ENCODE measurements around the gene UNC5B.
A peak's percentile ranks its signal among the peaks of the same experiment; 100 is the strongest.

UNC5B gene

DNA sequence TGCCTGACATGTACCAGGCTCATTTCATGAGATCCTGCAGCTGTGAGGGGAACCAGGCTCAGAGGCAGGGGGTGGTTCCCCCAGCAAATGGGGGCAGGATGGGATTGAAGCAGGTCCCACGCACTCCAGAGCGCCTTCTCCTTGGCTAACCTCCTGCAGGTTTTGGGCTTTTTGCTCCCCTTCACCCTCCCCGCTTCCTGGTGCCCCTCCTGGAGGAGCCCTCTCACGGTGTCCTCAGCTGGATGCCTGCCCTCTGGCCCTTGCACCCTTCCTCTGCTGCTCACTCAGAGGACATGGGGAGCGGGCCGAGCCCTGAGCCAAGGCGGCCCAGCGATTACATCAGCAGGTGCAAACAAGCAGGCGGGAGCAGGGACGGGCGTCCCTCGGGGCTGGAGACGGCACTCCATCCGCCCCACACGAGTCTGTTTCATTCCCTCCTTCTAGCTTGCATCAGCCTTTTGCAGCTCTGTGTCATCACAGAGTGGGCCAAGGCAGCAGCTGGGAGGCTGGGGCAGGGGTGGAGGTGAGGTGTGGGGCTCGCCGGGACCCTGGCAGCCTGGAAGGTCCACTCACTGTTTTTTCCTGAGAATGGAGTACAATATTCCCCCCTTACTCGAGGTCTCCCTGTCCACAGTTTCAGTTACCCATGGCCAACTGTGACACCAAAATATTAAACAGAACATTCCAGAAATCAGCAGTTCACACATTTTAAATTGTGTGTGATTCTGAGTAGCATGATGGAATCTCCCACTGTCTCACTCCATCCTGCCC lies 54.0 kb downstream of the UNC5B start:
- peak overlapping the region; percentile 59 for H3K27ac ChIP-seq (ENCODE audit: low read depth, low read length)
- no peak overlapping the region for H3K4me3 ChIP-seq (ENCODE audit: low read depth, low read length)
- H3K27me3 ChIP-seq (ENCODE audit: control insufficient read depth, insufficient read depth, low read length), result no peaks in the 10 kb centered on the region
- no peaks in the 10 kb centered on the region for H3K9me3 ChIP-seq (ENCODE audit: control insufficient read depth, insufficient read depth, low read depth, low read length)
- no peaks in the 10 kb centered on the region for H3K36me3 ChIP-seq (ENCODE audit: control insufficient read depth, insufficient read depth, low read length)
- H3K9ac ChIP-seq (ENCODE audit: low read length), result peak overlapping the region; percentile 54
- peaks cover 70% of the 10 kb centered on the region for H3K4me1 ChIP-seq (ENCODE audit: control insufficient read depth, insufficient read depth, low read length)

DNA sequence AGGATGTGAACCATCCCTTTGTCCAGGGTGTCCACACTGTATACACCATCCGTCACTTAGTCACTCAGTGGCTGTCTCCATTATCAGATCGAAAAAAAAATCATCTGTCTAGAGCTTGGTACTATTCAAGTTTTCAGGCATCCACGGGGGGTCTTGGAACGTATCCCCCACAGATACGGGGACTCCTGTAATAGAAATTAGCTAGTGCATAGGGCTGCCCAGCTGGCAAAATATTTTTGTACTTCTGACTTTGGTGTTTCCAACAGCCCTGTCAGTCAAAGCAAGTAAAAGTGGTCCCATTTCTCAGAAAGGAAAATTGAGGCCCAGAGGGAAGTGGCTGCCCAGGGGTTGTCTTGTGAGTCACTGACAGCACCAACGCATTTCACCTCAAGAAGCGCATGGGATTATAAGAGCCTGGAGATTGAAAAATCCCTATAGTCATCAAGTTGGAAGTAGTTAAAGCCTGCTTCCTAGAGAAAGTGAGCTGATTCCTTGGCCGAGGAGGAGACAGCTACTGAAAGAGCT lies 54.6 kb downstream of the UNC5B start:
- H3K4me1 ChIP-seq (ENCODE audit: control insufficient read depth, insufficient read depth, low read length), result peaks cover 73% of the 10 kb centered on the region
- peak overlapping the region; percentile 54 for H3K9ac ChIP-seq (ENCODE audit: low read length)

DNA sequence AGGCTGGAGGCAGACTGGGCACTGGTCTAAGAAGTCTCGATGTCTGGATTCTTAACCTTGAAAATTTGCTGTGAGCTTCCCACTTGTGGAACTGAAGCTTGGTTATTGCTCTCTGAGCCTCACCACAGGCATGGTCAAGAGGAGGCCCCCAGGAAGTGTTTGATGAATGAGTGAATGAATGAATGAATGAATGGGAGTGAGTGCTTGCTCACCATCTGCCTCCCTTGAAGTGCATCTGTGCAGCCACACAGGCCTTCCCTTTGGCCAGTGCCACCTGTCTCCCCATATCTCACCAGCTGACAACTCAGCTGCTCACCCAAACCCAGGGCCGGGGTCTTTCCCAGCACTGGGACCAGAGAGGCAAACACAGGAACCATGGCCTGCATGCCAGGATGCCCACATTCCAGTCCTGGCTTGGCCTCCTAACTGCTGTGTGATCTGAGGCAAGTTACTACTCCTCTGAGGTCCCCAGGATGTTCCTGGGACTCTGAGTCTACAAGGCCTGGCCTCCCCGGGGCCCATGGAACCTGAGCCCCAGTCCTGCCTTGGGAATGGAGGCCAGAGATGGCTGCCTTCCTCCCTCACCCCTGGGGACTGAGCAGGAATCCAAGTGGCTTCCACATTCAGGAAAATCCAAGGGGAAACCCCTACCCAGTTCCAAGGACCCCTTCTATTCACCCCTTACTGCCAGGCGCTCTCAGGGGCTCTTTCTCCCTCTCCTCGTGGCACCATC lies 55.3 kb downstream of the UNC5B start:
- no peaks in the 10 kb centered on the region for H3K27me3 ChIP-seq (ENCODE audit: control insufficient read depth, insufficient read depth, low read length)
- H3K4me3 ChIP-seq (ENCODE audit: low read depth, low read length), result no peak overlapping the region
- no peaks in the 10 kb centered on the region for H3K9me3 ChIP-seq (ENCODE audit: control insufficient read depth, insufficient read depth, low read depth, low read length)
- H3K27ac ChIP-seq (ENCODE audit: low read depth, low read length), result no peak overlapping the region
- H3K36me3 ChIP-seq (ENCODE audit: control insufficient read depth, insufficient read depth, low read length), result no peaks in the 10 kb centered on the region
- peaks cover 74% of the 10 kb centered on the region for H3K4me1 ChIP-seq (ENCODE audit: control insufficient read depth, insufficient read depth, low read length)
- no peak overlapping the region for H3K9ac ChIP-seq (ENCODE audit: low read length)

More for the DNA sequence above, 54.6 kb downstream of the UNC5B start:
- H3K27me3 ChIP-seq (ENCODE audit: control insufficient read depth, insufficient read depth, low read length), result no peaks in the 10 kb centered on the region
- H3K36me3 ChIP-seq (ENCODE audit: control insufficient read depth, insufficient read depth, low read length), result no peaks in the 10 kb centered on the region
- no peaks in the 10 kb centered on the region for H3K9me3 ChIP-seq (ENCODE audit: control insufficient read depth, insufficient read depth, low read depth, low read length)
- no peak overlapping the region for H3K27ac ChIP-seq (ENCODE audit: low read depth, low read length)
- H3K4me3 ChIP-seq (ENCODE audit: low read depth, low read length), result no peak overlapping the region

DNA sequence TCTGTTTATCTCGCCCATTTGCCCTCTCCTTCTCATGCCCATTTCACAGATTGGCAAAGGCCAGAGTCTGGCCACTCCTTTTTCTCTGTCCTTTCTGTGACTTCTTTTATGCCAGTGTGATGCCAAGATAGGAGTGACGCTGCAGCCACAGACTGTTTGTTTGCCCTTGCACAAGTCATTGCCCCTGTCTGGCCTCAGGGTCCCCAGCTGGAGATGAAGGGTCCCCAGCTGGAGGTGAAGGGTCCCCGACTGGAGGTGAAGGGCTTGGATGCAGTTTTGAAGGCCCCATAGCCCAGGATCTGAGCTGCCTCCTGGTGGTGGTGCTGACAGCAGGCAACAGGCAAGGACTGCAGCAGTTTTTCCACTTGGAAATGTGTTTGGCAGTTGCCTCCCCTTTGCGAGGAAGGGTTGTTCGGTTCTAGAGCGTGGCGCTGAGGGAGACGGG lies 55.9 kb downstream of the UNC5B start:
- H3K4me1 ChIP-seq (ENCODE audit: control insufficient read depth, insufficient read depth, low read length), result peaks cover 68% of the 10 kb centered on the region
- H3K9ac ChIP-seq (ENCODE audit: low read length), result peak overlapping the region; percentile 31
- H3K27ac ChIP-seq (ENCODE audit: low read depth, low read length), result no peak overlapping the region
- H3K4me3 ChIP-seq (ENCODE audit: low read depth, low read length), result no peak overlapping the region
- H3K9me3 ChIP-seq (ENCODE audit: control insufficient read depth, insufficient read depth, low read depth, low read length), result no peaks in the 10 kb centered on the region
- H3K36me3 ChIP-seq (ENCODE audit: control insufficient read depth, insufficient read depth, low read length), result no peaks in the 10 kb centered on the region
- H3K27me3 ChIP-seq (ENCODE audit: control insufficient read depth, insufficient read depth, low read length), result no peaks in the 10 kb centered on the region

DNA sequence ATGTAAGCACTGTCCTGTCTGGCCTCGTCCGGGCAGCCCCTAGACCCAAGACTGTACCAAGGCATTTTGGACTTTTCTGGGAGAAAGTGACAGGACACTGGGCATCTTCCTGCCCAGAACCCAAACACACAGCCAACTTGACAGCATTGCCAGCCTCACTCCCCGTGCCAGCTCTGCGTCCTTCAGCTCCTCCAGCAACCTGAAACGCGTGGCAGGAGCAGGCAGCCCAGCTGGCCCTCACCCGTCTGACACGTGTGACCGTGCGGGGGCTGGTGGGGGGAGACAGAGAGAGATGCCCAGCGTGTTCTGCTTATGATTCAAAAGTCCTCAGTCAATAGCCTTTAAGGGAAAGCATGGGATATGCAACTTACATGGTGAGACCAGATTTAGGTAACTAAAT lies 56.4 kb downstream of the UNC5B start:
- H3K27ac ChIP-seq (ENCODE audit: low read depth, low read length), result no peak overlapping the region
- no peaks in the 10 kb centered on the region for H3K27me3 ChIP-seq (ENCODE audit: control insufficient read depth, insufficient read depth, low read length)
- no peaks in the 10 kb centered on the region for H3K36me3 ChIP-seq (ENCODE audit: control insufficient read depth, insufficient read depth, low read length)
- H3K9ac ChIP-seq (ENCODE audit: low read length), result peak overlapping the region; percentile 31
- H3K4me1 ChIP-seq (ENCODE audit: control insufficient read depth, insufficient read depth, low read length), result peaks cover 63% of the 10 kb centered on the region
- H3K4me3 ChIP-seq (ENCODE audit: low read depth, low read length), result no peak overlapping the region
- H3K9me3 ChIP-seq (ENCODE audit: control insufficient read depth, insufficient read depth, low read depth, low read length), result no peaks in the 10 kb centered on the region

DNA sequence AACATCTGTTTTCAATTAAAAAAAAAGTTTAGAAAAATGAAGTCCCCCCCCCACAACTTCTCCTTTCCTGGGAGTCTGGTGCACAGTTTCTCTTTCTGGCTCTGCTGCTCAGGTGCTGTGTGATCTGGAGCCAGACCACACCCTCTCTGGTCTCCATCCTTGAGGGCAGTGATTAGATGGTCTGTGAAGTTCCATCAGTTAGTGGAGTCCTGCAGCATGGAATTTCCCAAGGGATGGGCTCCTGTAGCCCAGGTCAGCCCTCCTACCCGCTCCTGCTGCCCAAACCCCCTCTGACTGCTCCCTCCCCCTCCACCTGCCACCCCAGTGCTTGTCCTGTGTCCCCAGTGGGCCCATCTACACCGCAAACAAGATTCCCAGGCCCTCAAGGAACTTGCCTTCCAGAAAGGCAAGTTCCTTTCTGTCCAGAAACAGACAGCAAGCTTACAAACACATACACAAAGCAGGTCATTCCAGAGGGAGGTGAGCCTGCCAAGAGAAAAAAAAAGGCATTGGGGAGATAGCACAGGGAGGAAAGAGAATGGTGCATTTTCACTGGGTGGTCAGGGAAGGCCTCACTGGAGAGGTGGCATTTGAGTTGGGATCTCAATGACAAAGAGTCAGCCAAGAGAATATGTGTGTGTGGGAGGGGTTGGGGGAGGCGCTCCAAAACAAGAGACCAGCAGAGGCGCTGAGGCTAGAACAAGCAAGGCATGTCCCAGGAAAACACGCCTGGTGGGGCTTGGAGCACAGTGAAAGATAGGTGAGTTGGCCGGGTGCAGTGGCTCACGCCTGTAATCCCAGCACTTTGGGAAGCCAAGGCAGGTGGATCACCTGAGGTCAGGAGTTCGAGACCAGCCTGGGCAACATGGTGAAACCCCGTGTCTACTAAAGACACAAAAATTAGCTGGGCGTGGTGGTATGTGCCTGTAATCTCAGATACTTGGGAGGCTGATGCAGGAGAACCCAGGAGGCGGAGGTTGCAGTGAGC lies 57.2 kb downstream of the UNC5B start:
- H3K36me3 ChIP-seq (ENCODE audit: control insufficient read depth, insufficient read depth, low read length), result no peaks in the 10 kb centered on the region
- H3K27ac ChIP-seq (ENCODE audit: low read depth, low read length), result peak overlapping the region; percentile 72
- no peaks in the 10 kb centered on the region for H3K27me3 ChIP-seq (ENCODE audit: control insufficient read depth, insufficient read depth, low read length)
- H3K4me1 ChIP-seq (ENCODE audit: control insufficient read depth, insufficient read depth, low read length), result peaks cover 54% of the 10 kb centered on the region
- H3K9ac ChIP-seq (ENCODE audit: low read length), result peak overlapping the region; percentile 24
- peak overlapping the region; percentile 40 for H3K4me3 ChIP-seq (ENCODE audit: low read depth, low read length)
- H3K9me3 ChIP-seq (ENCODE audit: control insufficient read depth, insufficient read depth, low read depth, low read length), result no peaks in the 10 kb centered on the region

DNA sequence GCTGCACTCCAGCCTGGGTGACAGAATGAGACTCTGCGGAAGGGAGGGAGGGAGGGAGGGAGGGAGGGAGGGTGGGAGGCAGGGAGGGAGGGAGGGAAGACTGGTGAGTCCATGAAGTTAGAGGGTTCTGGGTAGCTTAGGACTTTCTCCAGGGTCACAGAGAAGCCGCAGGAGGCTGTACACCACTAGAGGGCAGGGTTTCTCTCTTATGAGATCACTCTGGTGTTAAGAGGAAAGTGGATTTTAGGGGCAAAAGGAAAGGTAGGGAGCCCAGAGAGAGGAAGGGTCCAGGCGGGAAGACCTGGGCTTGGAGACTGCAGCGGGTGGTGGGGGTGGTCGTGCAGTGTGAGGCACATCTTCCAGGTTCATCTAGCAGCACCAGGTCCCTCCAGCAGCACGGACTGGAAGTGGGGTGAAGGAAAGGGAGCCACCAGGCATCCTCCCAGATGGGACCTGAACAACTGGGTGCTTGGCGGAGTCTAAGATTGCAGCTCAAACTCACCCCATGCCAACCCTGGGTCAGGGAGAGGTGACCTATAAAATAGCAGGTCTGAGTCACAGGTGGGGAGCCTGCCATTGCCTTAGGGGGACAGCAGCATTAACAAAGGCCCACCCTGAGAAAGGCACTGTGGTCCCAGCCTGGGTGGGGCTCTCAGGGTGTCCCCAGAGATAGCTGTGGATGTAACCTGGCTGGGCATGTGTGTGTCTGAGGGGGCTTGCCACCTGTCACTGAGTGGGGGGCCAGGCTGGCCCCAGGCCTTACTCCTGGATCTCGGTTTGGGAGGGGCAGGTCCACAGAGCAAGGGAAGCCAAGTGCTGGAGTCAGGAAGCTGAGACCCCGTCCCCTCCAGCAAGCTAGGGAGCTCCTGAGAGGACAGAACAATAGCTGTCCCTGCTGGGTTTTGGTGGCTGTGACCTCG lies 58.2 kb downstream of the UNC5B start:
- Histone ChIP-seq H3K9me3 (ENCODE audit: control insufficient read depth, insufficient read depth, low read depth, low read length) (no peaks in the 10 kb centered on the region), H3K9ac (ENCODE audit: low read length) (no peak overlapping the region), H3K27me3 (ENCODE audit: control insufficient read depth, insufficient read depth, low read length) (no peaks in the 10 kb centered on the region), H3K4me3 (ENCODE audit: low read depth, low read length) (no peak overlapping the region), H3K36me3 (ENCODE audit: control insufficient read depth, insufficient read depth, low read length) (no peaks in the 10 kb centered on the region), H3K27ac (ENCODE audit: low read depth, low read length) (no peak overlapping the region), H3K4me1 (ENCODE audit: control insufficient read depth, insufficient read depth, low read length) (peaks cover 48% of the 10 kb centered on the region)

DNA sequence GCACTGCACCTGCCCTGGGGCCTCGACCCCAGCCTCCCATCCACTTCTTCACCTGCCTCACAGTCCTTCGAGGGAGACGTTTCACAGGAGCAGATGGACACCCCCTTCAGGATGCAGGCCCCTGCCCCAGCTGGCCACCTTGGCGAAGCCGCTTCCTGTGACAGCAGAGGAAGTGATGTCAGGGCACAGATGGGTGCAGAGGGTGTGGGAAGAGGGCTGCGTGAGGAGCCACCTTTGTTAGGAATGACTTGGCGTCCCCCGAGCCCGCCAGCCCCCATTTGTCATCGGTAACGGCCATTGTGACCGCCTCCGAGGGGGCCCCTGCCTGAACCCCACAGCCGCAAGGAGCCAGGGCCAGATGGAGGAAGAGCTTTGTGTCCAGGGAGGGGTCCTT lies 59.3 kb downstream of the UNC5B start:
- no peak overlapping the region for H3K9ac ChIP-seq (ENCODE audit: low read length)
- no peak overlapping the region for H3K27ac ChIP-seq (ENCODE audit: low read depth, low read length)
- H3K4me1 ChIP-seq (ENCODE audit: control insufficient read depth, insufficient read depth, low read length), result peaks cover 37% of the 10 kb centered on the region
- no peak overlapping the region for H3K4me3 ChIP-seq (ENCODE audit: low read depth, low read length)
- H3K36me3 ChIP-seq (ENCODE audit: control insufficient read depth, insufficient read depth, low read length), result no peaks in the 10 kb centered on the region
- no peaks in the 10 kb centered on the region for H3K27me3 ChIP-seq (ENCODE audit: control insufficient read depth, insufficient read depth, low read length)
- H3K9me3 ChIP-seq (ENCODE audit: control insufficient read depth, insufficient read depth, low read depth, low read length), result no peaks in the 10 kb centered on the region

DNA sequence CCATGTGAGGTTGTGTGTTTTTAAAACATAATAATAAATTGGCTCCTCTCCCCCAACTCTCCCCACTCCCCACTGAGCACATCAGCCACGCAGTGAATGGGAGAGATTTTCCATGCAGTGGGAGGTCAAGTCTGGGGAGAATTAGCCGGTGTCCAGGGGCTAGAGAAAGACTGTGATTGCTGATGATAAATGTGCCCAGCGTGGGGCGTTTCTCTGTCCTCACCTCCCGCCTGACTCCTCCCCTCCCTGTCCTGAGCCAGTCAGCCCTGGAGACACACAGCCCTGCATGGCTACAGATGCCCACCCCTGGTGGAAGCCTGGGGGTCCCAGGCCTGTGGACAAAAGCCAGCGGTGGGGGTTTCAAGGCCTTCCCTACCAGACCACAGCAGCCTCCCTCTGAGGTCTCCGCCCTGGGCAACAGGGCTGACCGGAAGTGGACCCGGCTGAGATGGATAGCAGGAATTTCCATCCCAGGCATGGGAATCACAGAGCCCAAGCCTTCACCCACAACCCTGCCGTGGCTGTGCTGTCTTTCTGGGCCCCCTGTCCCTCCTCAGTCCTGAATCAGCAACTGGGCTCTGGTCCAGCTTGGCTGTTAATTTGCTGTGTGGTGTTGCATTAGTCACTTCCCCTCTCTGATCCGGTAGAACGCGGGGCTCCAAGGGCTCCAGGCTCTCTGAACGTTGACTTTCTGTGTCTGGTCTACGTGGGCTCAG lies 59.8 kb downstream of the UNC5B start:
- peaks cover 36% of the 10 kb centered on the region for H3K4me1 ChIP-seq (ENCODE audit: control insufficient read depth, insufficient read depth, low read length)
- no peaks in the 10 kb centered on the region for H3K36me3 ChIP-seq (ENCODE audit: control insufficient read depth, insufficient read depth, low read length)
- no peaks in the 10 kb centered on the region for H3K9me3 ChIP-seq (ENCODE audit: control insufficient read depth, insufficient read depth, low read depth, low read length)
- no peaks in the 10 kb centered on the region for H3K27me3 ChIP-seq (ENCODE audit: control insufficient read depth, insufficient read depth, low read length)
- no peak overlapping the region for H3K4me3 ChIP-seq (ENCODE audit: low read depth, low read length)
- no peak overlapping the region for H3K27ac ChIP-seq (ENCODE audit: low read depth, low read length)
- no peak overlapping the region for H3K9ac ChIP-seq (ENCODE audit: low read length)

Data from HUES6 (cell line).